GM18858 (cell line): ENCODE measurements around the gene ARMC5.
A peak's percentile ranks its signal among the peaks of the same experiment; 100 is the strongest.
"Not testable (repeated sequence)": the region's sequence is repeated elsewhere in the genome, so short reads cannot be mapped to it uniquely, and the experiment has no call there.

Experiments
- ATAC-seq: cut with Tn5 transposase; IDR thresholded peaks from one replicate; pipeline ENCODE4 v1.9.1; 2021; ENCODE audit not compliant: unreplicated experiment

The ARMC5 gene

DNA sequence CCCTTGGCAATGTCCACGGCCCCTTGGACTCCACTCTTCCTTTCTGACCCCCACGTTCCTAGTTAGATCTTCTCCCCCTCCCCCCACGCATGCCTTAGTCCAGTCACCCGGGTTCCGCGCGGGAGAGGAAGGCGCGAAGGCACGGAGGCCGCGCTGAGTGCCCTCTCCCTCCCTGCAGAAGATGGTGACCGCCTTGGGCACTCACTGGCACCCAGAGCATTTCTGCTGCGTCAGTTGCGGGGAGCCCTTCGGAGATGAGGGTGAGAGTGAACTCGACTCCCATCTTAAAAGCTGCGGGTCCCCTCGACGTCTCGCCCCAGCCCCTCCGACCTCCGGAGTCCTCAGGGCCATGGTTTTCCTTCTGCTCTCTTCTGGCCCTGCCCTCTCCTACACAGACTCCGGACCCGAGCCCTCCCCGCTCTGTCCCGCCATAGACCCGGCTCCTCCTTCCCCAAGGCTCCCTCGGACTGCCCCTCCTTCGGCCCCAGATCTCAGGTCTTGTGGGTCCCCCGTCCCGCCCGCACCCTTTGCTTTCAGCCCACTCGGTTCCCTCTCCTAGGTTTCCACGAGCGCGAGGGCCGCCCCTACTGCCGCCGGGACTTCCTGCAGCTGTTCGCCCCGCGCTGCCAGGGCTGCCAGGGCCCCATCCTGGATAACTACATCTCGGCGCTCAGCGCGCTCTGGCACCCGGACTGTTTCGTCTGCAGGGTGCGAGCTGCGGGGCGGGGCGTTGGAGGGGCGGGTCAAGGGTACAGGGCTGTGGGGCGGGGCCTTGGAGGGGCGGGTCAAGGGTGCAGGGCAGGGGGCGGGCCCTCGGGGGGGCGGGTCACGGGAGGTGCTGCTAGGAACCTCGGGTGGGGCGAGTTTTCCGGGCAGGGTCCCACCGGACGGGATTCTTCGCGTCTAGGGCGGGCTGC, 17.3 kb downstream of the ARMC5 start:
- peak; percentile 37 for ATAC-seq

- ATAC-seq, result no peak
Observed at GRCh38 chr16:31477220-31478216, 18.2 kb downstream of the ARMC5 start.

- ATAC-seq, result no peak
Observed at GRCh38 chr16:31478956-31479355, 19.7 kb downstream of the ARMC5 start.

GRCh38 chr16:31479751-31480150, 20.4 kb downstream of the ARMC5 start:
- ATAC-seq, result no peak

DNA sequence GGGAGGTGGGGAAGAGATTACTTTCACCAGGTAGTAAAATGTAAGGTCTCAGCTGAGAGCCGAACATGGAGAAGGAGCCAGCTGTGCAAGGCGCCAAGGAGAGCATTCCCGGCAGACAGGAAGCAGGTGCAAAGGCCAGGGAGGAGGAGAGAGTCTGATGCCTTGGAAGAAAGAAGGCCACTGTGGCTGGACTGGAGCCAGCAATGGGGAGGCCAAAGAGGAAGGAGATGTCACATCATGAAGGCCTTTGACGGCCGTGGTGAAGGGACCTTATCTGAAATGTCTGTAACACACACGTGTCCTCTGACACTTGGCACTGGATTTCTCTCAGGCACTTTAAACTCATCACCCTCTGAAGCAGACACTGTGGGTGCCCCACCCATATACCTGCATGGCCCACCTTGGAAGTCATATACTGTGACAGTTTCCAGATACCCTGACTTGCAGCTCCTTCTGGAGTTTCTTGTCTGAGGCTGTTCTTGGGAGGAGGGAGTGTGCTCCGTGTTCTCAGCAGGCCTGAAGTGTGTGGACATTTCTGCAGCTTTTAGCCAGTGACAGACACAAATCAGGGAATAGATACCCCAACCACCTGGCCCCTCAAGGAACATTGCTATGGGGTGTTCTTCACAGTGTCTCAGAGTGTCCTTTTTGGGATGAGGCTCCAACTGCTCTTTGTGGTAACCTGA, 21.7 kb downstream of the ARMC5 start:
- no peak for ATAC-seq

DNA sequence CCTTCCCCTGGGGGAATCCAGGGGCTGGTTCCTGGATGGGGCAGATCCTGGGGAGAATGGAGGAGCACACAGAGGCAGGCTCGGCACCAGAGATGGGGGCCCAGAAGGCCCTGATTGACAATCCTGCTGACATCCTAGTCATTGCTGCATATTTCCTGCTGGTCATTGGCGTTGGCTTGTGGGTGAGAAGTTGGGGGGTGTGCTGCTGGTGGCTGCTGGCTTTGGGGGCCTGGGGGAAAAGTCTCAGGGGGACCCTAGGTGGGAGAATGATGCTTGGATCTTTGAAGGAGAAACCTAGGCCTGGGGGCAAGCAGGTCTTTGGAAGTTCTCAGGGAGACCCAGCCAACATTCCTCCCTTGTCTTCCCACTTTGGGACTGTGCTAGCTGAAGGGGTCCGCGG, 23.8 kb downstream of the ARMC5 start, which contains the start of gene SLC5A2:
Gene SLC5A2, plus strand, starts transcription at position 43 of the 400 bp plus-strand sequence. Its CDS starts 14 bp downstream, at position 57.
- no peak for ATAC-seq

DNA sequence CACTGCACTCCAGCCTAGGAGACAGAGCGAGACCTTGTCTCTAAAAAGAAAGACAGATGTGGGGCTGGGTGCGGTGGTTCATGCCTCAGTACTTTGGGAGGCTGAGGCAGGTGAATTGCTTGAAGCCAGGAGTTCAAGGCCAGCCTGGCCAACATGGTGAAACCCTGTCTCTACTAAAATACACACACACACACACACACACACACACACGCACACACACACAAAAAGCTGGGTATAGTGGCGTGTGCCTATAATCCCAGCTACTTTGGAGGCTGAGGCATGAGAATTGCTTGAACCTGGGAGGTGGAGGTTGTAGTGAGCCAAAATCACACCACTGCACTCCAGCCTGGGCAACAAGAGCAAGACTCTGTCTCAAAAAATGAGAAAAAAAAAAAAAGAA, 24.7 kb downstream of the ARMC5 start:
- ATAC-seq, result not testable (repeated sequence)

DNA sequence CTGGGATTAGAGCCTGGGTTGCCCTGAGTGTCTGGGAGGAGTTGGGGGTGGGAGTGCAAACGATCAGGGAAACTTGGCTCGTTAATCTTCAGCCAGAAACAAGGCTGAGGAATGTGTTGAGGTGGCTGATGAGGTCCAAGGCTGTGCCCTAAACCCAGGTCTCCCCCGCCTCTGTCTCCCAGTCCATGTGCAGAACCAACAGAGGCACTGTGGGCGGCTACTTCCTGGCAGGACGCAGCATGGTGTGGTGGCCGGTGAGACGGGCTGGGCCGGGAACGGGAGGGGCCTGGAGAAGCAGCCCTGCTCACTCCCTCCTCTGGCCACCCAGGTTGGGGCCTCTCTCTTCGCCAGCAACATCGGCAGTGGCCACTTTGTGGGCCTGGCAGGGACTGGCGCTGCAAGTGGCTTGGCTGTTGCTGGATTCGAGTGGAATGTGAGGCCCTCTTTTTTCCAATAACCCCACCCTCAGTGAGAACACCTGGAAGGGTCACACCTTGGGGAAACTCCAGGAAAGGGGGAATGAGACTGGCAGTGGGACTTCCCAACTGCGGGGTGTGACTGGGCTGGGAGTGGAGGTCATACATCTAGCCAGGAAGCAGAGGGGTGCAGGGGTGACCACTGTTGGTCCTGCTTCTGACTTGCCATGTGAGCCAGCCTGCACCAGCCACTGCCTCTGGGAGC, 25.3 kb downstream of the ARMC5 start:
- ATAC-seq, result no peak

GRCh38 chr16:31485571-31485970, 26.3 kb downstream of the ARMC5 start:
- no peak for ATAC-seq

DNA sequence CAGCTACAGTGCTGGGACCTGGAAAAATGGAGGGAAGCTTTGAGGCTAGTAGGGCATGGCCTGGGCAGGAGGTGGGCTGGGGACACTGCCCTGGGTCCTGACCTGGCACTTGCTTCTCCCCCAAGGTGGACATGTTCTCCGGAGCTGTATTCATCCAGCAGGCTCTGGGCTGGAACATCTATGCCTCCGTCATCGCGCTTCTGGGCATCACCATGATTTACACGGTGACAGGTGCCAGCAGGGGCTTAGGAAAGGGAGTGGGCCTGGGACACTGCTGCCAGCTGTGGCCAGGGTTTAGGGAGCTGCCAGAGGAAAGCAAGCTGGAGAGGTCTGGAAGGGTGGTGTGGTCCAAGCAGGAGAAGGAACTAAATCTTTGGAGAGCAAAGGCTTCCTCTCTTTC, 26.7 kb downstream of the ARMC5 start:
- ATAC-seq, result no peak

DNA sequence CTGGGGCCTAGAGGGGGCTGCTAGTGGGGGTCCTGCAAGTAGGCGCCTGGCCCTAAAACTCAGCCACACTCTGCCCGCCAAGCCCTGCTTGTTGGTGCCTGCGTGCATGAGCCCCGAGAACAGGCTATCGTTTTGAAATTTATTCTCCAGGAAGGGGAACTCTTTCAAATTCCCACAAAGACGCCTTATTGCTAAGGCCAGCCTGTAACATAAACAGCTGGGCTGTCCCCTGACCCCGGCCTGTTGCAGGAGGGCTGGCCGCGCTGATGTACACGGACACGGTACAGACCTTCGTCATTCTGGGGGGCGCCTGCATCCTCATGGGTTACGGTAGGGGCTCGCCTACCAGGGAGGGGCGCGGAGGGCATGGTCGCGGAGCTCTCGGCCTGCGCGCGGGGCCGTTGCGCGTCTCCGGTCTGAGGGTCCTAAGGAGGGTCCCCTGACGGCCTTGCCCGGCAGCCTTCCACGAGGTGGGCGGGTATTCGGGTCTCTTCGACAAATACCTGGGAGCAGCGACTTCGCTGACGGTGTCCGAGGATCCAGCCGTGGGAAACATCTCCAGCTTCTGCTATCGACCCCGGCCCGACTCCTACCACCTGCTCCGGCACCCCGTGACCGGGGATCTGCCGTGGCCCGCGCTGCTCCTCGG, 27.9 kb downstream of the ARMC5 start:
- ATAC-seq, result no peak

GRCh38 chr16:31487720-31488467, 28.6 kb downstream of the ARMC5 start:
- ATAC-seq, result peak; percentile 69

DNA sequence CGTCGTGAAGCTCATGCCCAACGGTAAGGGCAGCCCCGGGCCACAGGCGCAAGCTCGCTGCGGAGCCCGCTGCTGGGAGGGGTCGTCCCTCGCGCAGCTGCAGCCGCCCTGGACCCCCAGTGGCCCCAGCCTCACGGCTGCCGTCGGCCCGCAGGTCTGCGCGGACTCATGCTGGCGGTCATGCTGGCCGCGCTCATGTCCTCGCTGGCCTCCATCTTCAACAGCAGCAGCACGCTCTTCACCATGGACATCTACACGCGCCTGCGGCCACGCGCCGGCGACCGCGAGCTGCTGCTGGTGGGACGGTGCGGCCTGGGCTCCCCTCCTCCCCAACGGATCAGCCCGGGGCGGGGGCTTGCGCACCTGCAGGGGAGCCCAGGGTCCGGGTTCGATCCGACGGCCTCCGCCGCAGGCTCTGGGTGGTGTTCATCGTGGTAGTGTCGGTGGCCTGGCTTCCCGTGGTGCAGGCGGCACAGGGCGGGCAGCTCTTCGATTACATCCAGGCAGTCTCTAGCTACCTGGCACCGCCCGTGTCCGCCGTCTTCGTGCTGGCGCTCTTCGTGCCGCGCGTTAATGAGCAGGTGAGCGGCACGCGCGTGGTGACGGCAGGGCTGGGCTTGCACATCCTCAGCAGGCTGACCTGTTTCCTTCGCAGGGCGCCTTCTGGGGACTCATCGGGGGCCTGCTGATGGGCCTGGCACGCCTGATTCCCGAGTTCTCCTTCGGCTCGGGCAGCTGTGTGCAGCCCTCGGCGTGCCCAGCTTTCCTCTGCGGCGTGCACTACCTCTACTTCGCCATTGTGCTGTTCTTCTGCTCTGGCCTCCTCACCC, 29.4 kb downstream of the ARMC5 start:
- ATAC-seq, result no peak

DNA sequence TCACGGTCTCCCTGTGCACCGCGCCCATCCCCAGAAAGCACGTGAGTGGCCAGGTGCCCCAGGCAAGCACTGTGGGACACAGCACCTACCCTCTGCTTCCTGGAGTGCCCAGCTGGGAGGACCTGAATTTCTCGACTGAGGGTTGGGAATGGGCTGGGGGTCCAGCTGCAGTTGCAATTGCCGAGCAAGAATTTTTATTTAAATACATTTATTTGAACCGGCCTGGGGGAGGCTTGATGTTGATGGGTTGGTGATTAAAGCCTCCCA, 29.9 kb downstream of the ARMC5 start:
- no peak for ATAC-seq

- no peak for ATAC-seq
Observed at GRCh38 chr16:31489616-31490584, 30.6 kb downstream of the ARMC5 start.

DNA sequence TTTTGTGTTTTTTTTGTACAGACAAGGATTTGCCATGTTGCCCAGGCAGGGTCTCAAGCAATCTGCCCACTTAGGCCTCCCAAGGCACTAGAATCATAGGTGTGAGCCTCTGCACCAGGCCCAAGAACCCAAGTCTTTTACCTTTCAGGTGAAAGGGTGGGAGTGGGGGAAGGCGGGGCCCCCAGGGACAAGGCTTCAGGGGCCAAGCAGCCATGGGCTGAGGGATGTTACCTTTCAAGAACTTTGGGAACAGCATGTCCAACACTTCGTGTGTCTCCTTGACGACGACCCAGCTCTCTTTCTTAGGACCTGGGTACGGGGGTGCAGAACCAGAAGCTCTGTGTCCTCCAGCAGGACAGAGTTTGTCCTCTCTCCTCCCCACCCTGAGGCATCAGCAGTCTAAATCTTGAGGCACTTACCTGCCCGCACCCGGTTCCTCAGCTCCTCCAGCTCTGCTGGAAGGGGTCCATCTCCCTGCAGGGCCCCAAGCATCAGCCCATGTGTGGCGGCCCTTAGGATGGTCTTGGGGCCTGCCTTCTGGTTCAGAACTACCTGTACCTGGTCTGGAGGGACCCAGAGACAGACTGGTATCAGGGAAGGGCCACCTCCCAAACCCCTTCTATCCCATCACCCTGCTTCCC, 32.6 kb downstream of the ARMC5 start:
- no peak for ATAC-seq
